Measurements from ENCODE around the gene CACNG4. TPM values are rescaled to one million over a fixed set of nuclear protein-coding genes. Genes with fewer than 3 reads are reported as not detected.

Gene CACNG4
- total RNA-seq, 1 donor from 2014 or later = 5.1 TPM

DNA sequence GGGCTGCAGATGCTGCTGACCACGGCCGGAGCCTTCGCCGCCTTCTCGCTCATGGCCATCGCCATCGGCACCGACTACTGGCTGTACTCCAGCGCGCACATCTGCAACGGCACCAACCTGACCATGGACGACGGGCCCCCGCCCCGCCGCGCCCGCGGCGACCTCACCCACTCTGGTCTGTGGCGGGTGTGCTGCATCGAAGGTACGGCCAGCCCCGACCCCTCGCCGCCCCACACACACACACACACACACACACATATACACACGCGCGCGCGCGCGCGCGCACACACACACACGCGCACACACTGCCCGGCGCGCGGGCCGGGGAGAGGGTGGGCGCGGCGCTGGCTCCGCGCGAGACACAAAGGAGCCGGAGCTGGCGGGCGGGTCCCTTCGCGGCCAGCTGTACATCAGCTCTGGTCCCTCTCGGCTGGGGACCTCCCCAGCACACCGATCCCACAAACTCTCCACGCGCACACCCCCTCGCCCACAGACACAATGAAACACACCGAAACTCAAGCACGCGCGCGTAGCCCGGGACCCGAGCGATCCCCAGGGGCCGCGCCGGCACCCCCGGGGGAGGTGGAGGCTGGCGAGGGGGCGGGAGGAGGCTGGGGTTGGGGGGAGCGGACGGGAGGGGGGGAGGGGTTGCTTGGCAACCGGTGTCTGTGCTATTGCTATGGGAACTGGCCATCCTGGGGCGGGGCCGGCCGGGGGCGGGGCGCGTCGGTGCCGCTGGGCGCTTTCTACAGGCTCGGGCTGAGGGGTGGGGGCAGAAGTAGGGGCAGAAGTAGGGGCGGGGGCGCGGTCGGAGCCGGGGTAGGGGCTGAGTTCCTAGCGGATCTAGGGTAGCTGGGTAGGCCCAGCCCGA lies 658 bp downstream of the CACNG4 start:
- peak; percentile 40 to 74 for ATAC-seq
- no peaks in the 10 kb centered on the region for H3K9me3 ChIP-seq
- H3K27me3 ChIP-seq (ENCODE audit: low read depth) = peaks cover 60% of the 10 kb centered on the region
- DNase-seq = no peak
- H3K4me1 ChIP-seq = peaks cover 9% of the 10 kb centered on the region
- intact Hi-C loops (cut with DNase I) = no loop called here
- no peaks in the 10 kb centered on the region for H3K36me3 ChIP-seq
- no peak overlapping the region for H3K27ac ChIP-seq
- H3K4me3 ChIP-seq = peak overlapping the region; percentile 50
- no peak for TF ChIP-seq CTCF (IDR thresholded peaks at IDR 0.05)

- H3K36me3 ChIP-seq = no peaks in the 10 kb centered on the region
- H3K4me3 ChIP-seq = peak overlapping the region; percentile 50
- ATAC-seq = peak; percentile 33 to 63
- peaks cover 60% of the 10 kb centered on the region for H3K27me3 ChIP-seq (ENCODE audit: low read depth)
- DNase-seq = no peak
- TF ChIP-seq CTCF (IDR thresholded peaks at IDR 0.05) = no peak
- intact Hi-C loops (cut with DNase I) = no loop called here
- H3K27ac ChIP-seq = no peak overlapping the region
- peaks cover 9% of the 10 kb centered on the region for H3K4me1 ChIP-seq
- H3K9me3 ChIP-seq = no peaks in the 10 kb centered on the region
These were observed 1.3 kb downstream of the CACNG4 start for GRCh38 chr17:66965801-66966262.

GRCh38 chr17:66966298-66966697 lies 1.8 kb downstream of the CACNG4 start:
- H3K9me3 ChIP-seq = no peaks in the 10 kb centered on the region
- no peak for TF ChIP-seq CTCF (IDR thresholded peaks at IDR 0.05)
- H3K4me1 ChIP-seq = peaks cover 9% of the 10 kb centered on the region
- peak overlapping the region; percentile 50 for H3K4me3 ChIP-seq
- DNase-seq = no peak
- ATAC-seq = no peak
- H3K27ac ChIP-seq = no peak overlapping the region
- no peaks in the 10 kb centered on the region for H3K36me3 ChIP-seq
- intact Hi-C loops (cut with DNase I) = no loop called here
- H3K27me3 ChIP-seq (ENCODE audit: low read depth) = peaks cover 58% of the 10 kb centered on the region

DNA sequence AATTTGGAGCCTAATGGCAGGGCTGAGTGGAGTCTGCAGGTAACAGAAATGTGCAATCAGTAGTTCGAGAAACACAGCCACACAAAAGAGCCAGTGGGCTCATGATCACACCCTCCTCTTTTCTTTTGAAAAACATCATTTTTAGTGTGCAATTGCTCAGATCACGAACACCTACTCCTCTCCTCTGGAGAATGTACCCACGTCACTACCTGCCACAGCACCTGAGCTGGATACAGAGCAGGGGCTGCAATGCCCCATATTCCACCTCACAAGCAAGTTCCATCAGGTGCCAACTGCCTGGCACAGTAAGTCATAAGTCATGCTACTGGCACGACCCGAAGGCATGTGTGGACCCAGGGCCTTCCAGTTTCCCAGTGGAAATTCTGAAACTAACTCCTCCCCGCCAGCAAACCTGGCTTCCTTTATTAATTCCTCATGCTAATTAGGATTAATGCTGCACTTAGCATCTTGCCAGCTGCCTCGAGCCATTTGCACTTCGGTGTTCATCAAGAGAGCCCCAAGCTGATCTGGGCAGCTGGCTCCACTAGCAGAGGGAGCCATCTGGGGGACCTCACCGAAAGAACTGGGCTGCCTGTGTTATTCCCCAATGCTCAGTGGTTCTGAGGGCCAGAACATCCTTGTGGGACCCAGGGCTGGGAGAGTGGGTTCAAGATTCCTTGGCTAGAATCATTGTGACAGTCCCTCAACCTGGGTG lies 2.4 kb downstream of the CACNG4 start:
- H3K27me3 ChIP-seq (ENCODE audit: low read depth) = peaks cover 58% of the 10 kb centered on the region
- H3K36me3 ChIP-seq = no peaks in the 10 kb centered on the region
- peaks cover 9% of the 10 kb centered on the region for H3K4me1 ChIP-seq
- DNase-seq = no peak
- no peaks in the 10 kb centered on the region for H3K9me3 ChIP-seq
- no peak for TF ChIP-seq CTCF (IDR thresholded peaks at IDR 0.05)
- H3K4me3 ChIP-seq = no peak overlapping the region
- intact Hi-C loops (cut with DNase I) = no loop called here
- no peak for ATAC-seq
- H3K27ac ChIP-seq = no peak overlapping the region

GRCh38 chr17:66967837-66968543 lies 3.5 kb downstream of the CACNG4 start:
- intact Hi-C loops (cut with DNase I) = no loop called here

More at GRCh38 chr17:66967837-66968543, 3.5 kb downstream of the CACNG4 start:
- Histone ChIP-seq H3K27me3 (ENCODE audit: low read depth) (peaks cover 58% of the 10 kb centered on the region), H3K27ac (no peak overlapping the region), H3K9me3 (no peaks in the 10 kb centered on the region), H3K4me3 (no peak overlapping the region), H3K4me1 (peaks cover 9% of the 10 kb centered on the region), H3K36me3 (no peaks in the 10 kb centered on the region)
- ATAC-seq (no peak), DNase-seq (no peak)
- TF ChIP-seq CTCF (IDR thresholded peaks at IDR 0.05) = no peak
